Inflammatory macrophage treated with lipopolysaccharide for 4 hours (primary cell): ENCODE measurements around the gene GABARAP.

Experiments used
- DNase-seq: peaks from one replicate; pipeline ENCODE4 v3.0.0-alpha.2; 2020

GABARAP gene

GRCh38 chr17:7204828-7205461 is 37.3 kb downstream of the GABARAP start:
- DNase-seq, result peak; percentile 67

GRCh38 chr17:7204336-7204735 is 37.9 kb downstream of the GABARAP start:
- DNase-seq, result no peak

GRCh38 chr17:7203391-7203790 is 38.9 kb downstream of the GABARAP start:
- DNase-seq, result no peak

GRCh38 chr17:7196651-7197401 is 45.4 kb downstream of the GABARAP start:
- no peak for DNase-seq

- DNase-seq, result no peak
These were observed 46.3 kb downstream of the GABARAP start for GRCh38 chr17:7195971-7196370.

- DNase-seq, result no peak
These were observed 49.8 kb downstream of the GABARAP start for GRCh38 chr17:7192271-7192937.

GRCh38 chr17:7191571-7192270 is 50.5 kb downstream of the GABARAP start:
- peak; percentile 17 for DNase-seq

- DNase-seq, result no peak
These were observed 51.2 kb downstream of the GABARAP start for GRCh38 chr17:7191069-7191468.

- DNase-seq, result no peak
These were observed 51.9 kb downstream of the GABARAP start for GRCh38 chr17:7190276-7190917.
